ENCODE data around the gene GATA6.

DNA sequence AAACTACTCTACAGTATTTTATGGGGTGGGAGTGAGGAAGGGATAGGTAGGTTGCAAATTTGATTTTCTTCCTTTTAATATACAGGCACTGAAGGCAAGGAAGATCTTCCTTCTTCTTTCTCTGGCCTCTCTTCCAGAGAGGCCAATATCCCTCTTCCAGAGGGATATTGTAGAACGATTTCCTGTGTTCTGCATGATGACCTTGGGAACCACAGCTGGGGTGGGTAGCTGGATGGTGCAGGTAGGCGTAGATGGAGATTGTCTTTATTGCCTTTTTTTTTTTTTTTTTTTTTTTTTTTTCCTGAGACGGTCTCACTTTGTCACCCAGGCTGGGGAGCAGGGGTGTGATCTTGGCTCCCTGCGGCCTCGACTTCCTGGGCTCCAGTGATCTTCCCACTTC is 49.4 kb downstream of the GATA6 start:
- TF ChIP-seq, protein P1, sequence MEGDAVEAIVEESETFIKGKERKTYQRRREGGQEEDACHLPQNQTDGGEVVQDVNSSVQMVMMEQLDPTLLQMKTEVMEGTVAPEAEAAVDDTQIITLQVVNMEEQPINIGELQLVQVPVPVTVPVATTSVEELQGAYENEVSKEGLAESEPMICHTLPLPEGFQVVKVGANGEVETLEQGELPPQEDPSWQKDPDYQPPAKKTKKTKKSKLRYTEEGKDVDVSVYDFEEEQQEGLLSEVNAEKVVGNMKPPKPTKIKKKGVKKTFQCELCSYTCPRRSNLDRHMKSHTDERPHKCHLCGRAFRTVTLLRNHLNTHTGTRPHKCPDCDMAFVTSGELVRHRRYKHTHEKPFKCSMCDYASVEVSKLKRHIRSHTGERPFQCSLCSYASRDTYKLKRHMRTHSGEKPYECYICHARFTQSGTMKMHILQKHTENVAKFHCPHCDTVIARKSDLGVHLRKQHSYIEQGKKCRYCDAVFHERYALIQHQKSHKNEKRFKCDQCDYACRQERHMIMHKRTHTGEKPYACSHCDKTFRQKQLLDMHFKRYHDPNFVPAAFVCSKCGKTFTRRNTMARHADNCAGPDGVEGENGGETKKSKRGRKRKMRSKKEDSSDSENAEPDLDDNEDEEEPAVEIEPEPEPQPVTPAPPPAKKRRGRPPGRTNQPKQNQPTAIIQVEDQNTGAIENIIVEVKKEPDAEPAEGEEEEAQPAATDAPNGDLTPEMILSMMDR (tag by site-specific recombination; IDR thresholded peaks at IDR 0.05) = no peak
- no peak for TF ChIP-seq ZNF560 (tag by site-specific recombination; IDR thresholded peaks at IDR 0.05; ENCODE audit: borderline replicate concordance)
- no peak for TF ChIP-seq ZNF155 (tag by site-specific recombination; IDR thresholded peaks at IDR 0.05)
- TF ChIP-seq REST (tag by site-specific recombination; IDR thresholded peaks at IDR 0.05) = no peak
- no peak for TF ChIP-seq PRDM4 (tag by site-specific recombination; IDR thresholded peaks at IDR 0.05)

Data from HEK293 (cell line).